Kidney glomerular epithelial cell (primary cell): ENCODE data around the gene UBE2G2.
A peak's percentile ranks its signal among the peaks of the same experiment; 100 is the strongest.
"Not testable (repeated sequence)": the region's sequence is repeated elsewhere in the genome, so short reads cannot be mapped to it uniquely, and the experiment has no call there.

Experiments
- DNase-seq: peaks from one replicate; lab custom pipeline; 2025; lab: John Stamatoyannopoulos, UW

Gene UBE2G2

GRCh38 chr21:44836349-44836665 lies 34.7 kb upstream of the UBE2G2 start:
- no peak for DNase-seq

- DNase-seq: no peak
These were observed 34.0 kb upstream of the UBE2G2 start for GRCh38 chr21:44835647-44835973.

DNA sequence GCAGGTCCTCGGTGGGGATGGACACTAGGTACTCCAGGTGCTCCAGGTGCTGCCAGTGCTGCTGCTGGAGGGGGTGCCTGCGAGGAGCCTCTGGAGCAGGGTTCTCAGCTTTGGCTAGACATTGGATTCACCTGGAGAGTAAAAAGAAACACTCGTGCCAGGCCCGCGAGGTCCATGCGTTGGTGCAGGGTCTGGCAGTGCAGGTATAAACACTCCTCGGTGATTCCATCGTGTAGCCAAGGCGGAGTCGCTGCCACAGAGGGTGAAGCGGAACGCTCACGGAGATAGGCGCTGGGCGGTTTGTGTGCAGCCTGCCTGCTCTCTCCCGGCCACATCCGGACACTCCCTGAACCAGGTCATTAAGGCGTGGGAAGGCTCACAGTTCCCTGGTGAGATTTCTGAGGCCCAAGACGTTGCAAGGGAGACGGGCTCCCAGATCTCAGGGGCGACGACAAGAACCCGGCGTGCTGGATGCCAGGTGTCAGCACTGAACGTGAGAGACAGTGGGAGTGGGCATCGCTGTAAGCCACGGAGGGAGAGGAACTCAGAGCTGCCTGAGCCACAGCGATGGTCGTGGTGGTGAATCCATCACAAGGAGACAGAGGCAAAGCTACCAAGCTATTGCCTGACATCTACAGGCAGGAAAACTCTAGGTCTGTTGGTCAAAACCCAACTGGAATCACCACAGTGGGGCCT lies 33.5 kb upstream of the UBE2G2 start:
- peak; percentile 39 for DNase-seq

GRCh38 chr21:44834231-44834950 lies 32.8 kb upstream of the UBE2G2 start:
- no peak for DNase-seq

DNA sequence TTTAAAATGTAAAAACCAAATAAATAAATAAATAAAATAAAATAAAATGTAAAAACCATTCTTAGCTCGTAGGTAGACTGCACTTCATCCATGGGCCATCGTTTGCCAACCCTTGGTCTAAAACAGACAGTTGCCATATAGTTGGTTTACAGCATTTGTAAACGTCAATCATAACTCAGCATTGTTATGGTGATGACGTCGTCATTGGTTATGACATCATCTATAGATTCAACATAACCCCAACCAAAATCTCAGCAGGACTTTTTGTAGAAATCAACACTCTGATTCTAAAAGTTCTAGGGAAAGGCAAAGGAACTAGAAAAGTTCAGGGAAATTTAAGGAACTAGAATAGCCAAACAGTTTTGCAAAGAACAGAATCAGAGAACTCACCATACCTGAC lies 32.0 kb upstream of the UBE2G2 start:
- no peak for DNase-seq

DNA sequence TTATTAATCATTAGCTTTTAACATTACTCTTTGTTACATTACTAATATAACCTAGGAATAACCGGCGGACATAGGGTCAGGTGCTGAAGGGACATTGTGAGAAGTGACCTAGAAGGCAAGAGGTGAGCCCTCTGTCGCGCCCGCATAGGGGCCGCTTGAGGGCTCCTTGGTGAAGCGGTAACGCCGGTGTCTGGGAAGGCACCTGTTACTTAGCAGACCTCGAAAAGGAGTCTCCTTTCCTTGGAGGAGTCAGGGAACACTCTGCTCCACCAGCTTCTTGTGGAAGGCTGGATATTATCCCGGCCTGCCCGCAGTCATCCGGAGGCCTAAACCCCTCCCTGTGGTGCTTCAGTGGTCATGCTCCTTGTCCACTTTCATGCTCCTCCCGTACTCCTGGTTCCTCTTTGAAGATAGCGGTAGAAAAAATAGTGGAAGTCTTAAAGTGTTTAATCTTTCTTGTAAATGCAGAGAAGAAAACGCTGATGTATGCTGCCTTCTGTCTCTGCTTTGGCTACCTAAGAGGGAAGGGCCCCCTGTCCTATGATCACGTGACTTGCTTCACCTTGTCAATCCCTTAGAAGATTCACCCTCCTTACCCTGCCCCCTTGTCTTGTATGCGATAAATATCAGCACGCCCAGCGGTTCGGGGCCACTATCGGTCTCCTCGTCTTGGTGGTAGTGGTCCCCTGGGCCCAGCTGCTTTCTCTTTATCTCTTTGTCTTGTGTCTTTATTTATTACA lies 31.1 kb upstream of the UBE2G2 start:
- not testable (repeated sequence) for DNase-seq

GRCh38 chr21:44831227-44831860 lies 29.7 kb upstream of the UBE2G2 start:
- no peak for DNase-seq

- no peak for DNase-seq
These were observed 28.0 kb upstream of the UBE2G2 start for GRCh38 chr21:44829507-44830092.

DNA sequence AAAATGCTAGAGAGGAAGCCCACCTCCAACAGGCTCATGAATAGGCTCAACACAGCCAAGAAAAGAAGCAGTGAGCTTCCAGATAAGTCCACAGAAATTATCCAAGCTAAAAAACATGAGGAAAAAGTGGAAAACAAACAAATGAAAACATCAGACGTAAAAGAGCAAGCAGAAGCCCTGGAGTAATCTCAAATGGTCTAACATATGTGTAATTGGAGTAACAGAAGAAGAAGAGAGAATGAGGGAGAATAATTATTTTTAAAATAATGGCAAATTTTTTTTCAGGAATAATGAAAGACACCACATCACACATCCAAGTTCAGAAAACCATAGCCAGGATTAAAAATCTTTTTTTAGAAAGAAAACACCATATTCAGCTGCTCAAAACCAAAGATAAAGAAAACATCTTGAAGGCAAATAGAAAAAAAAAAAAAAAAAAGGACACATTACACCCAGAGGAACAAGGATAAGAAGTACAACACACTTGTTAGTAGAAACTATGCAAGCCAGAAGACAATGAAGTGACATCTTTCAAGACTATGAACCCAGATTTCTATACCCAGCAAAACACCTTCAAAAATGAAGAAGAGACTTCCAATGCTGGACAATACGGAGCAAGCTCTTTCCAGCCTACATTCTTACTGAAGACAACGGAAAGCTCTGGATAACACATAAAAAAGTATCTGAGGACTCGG lies 26.9 kb upstream of the UBE2G2 start:
- no peak for DNase-seq

DNA sequence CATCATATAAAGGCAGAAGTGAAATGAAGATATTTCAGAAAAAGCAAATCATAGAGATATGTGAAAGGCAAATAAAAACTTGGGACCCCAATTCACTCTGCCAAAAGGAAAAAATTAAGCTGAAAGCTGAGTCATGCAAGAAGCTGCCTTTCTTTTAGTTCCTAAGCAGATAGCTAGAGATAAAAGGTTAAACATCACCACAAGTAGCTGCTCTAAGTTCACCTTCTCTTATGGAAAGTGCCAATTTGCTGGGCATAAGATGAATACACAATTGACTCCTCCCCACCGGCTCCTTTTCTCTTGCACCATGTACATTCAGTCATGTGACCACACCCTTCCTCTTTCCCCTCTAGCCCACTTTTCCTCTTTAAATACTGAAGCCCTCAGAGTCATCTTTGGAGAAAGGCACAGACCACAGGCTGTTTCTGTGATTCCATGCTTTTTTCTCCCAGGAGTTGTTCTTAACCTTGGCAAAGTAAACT lies 21.6 kb upstream of the UBE2G2 start:
- no peak for DNase-seq

- DNase-seq: no peak
These were observed 21.0 kb upstream of the UBE2G2 start for GRCh38 chr21:44822484-44823178.

DNA sequence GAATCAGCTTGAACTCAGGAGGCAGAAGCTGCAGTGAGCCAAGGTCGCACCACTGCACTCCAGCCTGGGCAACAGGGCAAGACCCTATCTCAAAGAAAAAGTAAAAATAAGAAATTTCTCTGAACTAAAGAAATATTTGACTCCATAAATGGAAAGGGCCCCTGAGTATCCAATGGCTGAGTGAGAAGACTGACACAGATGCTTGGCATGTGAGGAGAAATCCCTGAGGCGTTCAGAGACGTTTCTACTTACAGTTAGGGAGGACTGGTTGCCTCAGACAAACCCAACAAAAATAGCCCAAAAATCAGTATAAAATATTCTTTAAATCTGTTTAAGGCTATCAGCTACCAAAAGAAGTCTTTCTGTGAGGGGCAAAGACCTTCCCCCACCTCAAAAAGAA lies 19.2 kb upstream of the UBE2G2 start:
- no peak for DNase-seq

DNA sequence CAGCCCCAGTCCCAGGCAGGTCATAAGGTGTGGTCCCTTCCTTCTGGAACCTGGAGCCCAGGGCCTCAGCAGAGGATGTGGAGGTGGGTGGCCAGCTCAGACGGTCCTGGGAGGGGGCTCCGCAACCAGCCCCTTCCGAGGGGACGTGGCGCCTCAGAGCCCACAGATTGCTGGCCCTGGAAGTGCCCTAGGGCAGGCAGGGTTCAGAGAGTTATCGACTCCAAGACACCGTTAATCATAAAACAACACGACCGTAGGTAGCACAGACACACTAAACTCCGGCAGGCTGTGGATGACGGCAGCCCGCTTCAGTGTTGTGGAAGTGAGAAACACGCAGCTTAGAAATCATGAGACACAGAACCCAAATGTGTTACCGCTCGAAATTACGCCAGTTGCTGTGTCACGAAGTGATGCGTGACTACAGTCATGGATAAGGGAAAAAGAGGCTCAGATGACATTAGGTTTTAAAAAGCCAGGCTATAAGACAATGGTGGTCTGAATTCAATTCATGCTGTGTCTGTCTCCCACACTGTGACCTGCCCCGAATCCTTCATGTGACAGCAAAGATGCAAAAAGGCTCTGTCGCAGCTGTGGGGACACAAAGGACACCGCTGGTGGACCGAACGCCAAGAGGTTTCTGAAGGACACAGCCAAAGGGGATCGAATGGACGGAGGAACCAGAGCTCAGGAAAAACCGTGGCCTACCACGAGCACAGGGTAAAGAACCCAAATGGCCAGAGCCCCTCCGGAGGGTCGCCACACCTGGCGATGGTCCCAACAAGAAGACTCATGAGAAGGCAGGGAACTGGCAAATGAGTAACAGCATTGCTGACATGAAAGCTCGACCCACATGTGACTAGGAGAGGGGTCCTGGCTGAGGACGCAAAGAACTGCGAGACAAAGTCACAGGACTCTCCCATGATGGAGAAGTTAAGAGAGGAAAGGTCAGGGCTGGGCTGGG lies 17.9 kb upstream of the UBE2G2 start:
- DNase-seq: no peak

- DNase-seq: no peak
These were observed 17.0 kb upstream of the UBE2G2 start for GRCh38 chr21:44818640-44819011.

DNA sequence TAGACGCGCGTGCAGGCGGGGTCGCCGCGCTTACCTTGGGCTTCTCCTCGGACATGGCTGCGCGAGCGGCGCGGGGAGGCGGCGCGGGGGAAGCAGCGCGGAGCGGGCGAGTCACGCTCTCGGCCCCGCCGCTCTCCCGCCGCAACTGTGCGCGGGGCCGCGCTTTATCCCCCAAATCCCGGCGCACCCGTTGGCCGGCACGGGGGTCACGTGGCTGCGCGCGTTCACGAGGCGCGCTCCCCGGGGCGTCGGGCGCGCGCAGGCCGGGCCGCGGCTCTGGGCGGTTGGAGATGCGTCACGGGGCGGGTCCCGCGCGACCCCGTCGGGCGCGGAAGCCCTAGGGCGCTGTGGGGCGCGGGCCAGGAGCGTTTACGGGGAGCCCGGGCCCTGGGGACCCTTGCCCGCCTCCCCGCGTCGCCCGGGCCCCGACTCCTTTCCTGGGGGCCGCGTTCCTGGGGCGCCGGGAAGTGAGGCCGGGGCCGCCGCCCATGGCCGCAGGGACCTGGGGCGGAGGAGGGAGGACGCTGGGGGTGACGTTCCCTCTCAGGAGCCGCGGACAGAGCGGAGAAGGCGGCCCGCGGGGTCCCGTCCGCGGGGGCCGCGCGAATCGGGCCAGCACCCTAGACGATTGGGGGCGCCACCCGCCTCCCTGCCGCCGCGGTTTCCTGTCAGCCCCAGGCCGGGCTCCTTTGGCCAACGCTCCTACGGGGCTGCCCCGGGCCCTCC lies 16.5 kb upstream of the UBE2G2 start, which contains the start of gene SUMO3:
Gene SUMO3 (minus strand): TSS at position 149 of the 726 bp plus-strand sequence. CDS start 94 bp downstream, at position 55.
- DNase-seq: peak; percentile 22

DNA sequence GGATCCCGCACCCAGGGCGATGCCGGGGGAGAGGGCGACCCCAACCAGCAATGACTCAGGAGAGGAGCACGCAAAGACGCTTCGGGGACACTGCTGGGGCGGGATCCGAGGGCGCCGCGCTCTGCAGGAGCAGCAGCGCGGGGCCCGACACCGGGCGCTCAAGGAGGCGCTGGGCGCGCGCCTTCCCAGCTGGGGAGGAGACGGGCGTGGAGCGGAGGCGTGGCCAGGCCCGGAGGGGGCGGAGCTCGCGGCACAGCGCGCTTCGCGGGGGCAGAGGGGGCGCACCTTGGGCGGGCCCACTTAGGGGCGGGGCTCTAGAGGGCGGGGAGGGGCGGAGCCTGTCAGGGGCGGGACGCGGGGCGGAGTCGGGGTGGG lies 15.9 kb upstream of the UBE2G2 start:
- DNase-seq: peak; percentile 11

DNA sequence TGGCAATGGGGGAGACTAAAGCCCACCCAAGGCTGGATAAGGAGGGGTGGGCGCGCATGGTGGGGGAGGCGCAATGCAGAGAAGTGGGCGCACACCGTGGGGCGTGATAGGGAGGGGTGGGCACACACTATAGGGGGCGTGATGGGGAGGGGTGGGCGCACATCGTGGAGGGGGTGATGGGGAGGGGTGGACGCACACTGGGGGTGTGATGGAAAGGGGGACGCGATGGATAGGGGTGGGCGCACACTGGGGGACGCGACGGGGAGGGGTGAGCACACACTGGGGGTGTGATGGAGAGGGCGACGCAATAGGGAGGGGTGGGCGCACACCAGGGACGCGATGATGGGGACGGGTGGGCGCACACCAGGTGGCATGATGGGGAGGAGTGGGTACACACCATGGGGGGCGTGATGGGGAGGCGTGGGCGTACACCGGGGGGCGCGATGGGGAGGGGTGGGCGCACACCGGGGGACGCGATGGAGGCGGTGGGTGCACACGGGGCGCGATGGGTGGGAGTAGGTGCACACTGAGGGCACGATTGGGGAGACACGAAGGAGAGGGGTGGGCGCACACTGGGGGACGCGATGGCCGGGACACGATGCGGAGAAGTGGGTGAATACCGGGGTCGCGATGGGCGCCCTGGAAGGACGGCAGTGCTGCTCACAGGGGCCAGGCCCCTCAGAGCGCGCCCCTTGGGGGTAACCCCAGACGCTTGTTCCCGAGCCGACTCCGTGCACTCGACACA lies 15.3 kb upstream of the UBE2G2 start:
- DNase-seq: no peak

- no peak for DNase-seq
These were observed 14.4 kb upstream of the UBE2G2 start for GRCh38 chr21:44815852-44816628.
